HG03442 (cell line): ENCODE measurements around the gene CYSTM1.

Source experiments
- ATAC-seq: cut with Tn5 transposase; IDR thresholded peaks from one replicate; pipeline ENCODE4 v1.9.1; 2021; ENCODE audit warnings: mild to moderate bottlenecking, moderate library complexity; ENCODE audit not compliant: unreplicated experiment

The CYSTM1 gene, protein sequence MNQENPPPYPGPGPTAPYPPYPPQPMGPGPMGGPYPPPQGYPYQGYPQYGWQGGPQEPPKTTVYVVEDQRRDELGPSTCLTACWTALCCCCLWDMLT

DNA sequence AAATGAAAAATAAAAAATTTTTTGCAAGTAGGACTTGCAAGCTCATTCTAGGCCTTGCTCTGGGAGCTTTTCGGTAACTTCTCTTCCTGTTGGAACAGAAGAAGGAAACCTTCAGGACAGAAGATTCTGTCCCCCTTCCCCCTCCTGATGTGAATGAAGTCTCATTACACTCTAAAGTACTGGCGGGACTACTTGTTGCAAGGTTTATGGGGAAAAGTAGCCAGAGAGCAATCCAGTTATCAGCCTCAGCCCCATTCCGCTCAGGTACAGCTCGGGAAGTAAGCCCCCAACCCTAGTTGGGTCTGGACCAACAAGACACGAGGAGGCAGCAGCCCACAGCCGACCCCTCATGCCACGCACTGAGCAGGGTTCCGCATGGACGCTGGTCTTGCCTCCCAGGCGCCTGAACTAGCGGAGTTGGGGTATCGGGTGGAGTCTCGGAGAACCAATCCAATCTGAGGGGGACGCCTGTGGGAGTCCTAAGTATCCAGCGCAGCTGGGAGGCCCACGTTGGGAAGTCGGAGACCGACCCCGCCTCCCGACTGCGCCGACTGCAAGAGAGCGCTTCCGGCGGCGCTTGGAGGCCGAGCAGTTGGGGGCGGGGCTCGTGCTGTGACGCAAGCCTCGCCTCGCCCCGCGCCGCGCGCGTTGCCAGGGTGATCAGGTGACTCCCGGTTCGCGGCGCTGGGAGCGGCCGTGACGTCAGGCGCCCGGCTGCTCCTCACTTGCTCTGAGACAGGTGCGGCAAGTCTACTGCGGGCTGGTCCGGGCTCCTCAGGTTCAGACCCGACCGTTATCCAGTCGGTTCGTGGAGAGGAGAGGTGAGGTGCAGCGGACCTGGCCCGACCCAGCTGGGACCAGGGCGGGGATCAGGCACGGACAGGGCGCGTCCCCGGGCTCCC, at the start of gene CYSTM1:
Gene CYSTM1 (plus strand): TSS at position 724 of the 902 bp plus-strand sequence. CDS start 19,278 bp downstream, outside the sequence.
- ATAC-seq = peak; percentile 92

DNA sequence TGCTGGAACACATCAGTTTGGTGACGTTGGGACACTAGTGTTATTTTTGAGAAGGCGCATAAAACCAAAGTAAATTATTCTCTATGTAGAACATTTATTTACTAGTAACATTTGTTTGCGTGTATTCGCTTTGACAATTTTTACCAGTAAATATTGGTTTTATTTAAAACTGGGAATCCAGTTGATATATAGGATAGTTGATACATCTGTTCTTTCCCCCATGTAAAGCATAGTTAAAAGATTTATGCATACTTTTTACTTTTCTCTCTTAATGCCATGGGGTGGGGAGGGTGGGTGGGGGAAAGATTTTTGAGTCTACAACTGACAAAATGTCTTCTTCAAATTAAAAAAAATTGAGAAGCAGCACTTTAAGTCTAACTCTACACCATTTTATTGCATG, 49.4 kb upstream of the CYSTM1 start, which contains the start of gene IGIP:
Gene IGIP (plus strand): TSS at position 301 of the 400 bp plus-strand sequence. CDS start 2,540 bp downstream, outside the sequence.
- ATAC-seq = no peak

DNA sequence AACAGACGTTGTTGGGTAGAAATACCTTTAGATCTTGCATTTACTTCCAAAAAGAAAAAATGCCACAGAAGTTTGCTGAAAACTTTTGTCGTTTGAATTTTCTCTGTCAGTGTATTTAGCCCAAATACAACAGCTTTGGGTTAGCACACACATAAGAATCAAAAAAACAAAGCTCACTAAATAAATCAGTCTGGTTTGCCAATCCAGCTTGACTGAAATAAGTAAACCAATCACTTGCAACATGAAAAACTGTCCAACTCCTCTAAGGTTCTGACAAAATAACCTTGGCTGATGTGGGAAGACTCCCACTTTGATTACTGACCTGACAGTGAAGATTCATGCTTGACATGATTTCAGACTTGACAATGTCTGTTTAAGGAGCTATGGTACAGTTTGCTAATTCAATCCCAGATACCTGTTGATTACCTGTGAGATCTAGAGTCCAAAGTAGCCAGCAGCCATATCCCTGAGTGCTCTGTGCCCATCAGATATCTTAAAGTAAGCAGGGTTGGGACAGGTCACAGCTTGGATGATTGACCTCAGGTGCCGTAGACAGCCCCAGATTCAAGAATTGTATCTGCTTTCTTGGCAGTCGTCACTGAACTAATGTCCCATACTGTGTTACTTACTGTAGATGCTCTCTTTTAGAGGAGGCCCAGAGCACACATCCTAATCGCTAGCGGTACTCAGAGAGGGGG, 48.5 kb upstream of the CYSTM1 start:
- ATAC-seq = no peak

DNA sequence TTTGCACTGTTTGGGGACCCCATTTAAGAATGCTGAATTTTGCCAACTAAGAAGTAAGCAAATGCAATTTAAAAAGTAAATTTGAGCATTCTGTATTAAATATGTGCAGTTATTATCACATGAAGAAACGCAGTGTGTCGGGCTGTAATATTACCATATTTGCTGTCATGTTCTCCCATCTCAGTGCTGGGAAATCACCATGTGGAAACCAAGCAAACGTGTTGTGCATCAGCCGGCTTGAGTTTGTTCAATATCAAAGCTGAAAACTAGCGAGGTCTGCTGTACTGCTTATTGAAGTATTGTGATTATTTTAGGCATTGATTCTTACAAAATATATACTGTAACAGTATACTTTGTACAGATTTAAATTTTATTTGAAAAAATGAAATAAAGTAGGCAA, 46.6 kb upstream of the CYSTM1 start:
- ATAC-seq = no peak

DNA sequence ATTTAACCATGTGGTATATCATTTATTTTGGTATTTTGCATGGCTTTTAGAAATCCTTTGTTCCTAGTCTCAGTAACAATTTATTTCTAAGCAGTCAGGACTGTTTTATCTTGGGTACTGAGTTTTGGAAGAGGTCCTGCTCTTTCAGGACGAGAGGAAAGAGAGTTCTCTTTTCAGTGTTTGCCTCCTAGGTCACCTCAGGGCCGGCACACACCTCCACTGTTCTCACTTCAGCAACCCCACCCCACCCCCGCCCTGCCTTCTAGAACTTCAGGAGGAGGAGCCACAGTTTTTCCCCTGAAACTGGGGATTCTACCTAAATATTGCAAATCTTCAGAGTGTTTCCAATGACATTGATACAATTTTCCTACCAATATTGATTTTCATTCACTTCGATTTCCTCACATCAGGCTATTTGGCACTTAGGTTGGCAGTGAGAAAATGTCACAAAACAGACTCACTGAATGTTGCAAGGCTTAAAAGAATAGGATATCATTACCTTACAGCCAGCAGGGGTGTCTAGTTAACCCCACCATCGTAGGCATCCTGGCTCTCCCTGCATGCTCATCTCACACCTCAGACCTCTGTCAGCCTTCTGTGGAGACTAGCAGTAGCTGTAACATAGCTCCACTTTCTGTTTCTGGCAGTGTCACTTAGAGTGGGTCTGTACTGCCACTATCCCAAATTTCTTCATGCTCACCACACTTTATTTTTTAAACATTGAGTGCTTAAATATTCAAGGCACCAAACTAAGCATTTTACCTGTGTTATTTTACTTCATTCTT, 43.8 kb upstream of the CYSTM1 start:
- no peak for ATAC-seq

DNA sequence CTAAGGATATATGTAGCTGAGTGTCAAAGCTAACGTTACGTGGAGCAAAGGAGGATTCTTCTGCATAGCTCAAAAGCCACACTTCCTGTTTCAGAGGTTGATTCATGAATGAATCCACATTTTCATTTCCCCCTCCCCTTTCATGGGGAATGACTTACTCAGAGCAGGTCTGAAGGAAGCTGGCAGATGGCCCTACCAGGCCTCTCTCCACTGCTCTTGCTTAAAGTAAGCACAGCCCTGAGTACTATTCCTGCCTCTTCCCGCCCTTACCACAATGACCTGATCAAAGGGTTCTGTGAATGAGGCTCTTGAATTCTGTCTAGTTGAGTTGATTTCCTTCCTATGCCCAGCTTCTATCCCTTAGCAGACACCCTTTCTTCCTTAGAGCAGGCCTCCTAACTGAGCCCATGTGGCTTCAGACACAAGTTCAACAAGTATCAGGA, 43.0 kb upstream of the CYSTM1 start:
- ATAC-seq = no peak

DNA sequence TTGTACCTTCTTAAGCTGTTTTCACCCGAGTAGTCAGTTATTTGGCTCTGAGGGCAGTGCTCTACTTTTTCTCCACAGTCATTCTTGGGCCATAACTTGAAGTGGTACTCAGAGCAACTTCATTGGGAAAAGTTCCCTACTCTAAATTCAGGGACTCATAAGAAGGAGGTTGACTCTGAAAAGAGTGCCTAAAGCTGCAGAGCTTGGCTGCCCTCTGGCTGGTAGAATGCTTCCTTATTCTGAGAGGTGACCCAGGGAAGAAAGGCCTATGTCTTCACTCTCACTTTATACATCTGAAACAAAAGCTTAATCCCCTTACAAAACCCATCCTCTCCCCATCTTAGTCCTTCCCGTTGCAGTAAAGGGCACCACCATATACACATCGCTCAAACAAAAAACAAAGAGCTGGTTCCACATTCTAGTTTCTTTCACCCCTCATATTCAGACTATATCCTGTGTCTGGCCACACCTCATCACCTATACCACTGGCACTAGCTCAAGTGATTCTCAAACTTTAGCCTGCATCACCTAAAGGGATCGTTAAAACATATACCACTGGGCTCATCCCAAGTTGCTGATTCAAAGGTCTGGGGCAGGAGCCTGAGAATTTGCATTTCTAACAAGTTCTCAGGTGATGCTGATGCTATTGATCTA, 41.3 kb upstream of the CYSTM1 start:
- no peak for ATAC-seq

DNA sequence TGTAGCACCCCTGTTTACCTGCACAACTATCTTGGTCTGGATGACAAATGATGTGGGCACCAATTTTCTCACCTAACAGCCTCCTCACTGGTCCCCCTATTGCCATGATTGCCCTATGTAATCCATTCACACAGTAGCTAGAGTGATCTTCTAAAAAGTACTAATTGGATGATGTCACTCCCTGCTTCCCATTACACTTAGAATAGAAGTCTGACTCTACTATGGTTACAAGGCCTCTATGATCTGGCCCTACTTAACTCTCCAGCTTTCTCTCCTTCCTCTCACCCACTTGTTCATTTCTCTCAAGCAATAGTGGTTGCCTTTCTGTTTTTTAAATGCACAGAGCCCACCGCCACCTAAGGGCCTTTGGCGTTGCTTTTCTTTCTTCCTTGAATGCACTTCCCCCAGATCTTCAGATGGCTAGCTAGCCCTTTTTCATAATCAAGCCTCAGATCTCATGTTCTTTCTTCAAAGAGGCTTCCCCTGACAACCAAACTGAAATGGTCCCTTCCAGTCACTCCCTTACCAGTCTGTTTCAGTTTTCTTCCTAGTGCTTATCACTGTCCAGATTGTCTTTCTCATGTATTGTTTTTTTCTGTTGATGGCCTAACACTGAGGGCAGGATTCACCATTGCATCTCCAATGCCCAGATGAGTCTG, 40.6 kb upstream of the CYSTM1 start:
- no peak for ATAC-seq

DNA sequence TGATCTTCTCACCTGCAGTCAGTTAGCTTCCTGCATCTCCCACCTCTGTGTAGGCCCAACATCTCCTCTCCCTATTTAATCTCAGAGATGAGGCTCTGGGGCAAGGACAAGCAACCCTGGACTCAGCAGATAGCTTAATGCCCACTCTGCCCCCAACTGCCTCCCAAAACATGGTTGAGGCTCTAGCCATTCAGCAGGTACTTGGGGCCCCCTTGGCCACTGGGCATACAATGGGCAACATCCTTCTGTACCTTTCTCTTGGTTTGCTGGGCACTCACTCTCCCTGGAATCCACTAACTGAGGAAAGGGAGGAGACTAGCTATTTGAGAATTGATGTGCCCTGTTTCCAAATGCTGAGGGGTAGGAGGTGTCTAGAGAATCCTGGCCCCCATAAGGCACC, 39.9 kb upstream of the CYSTM1 start:
- ATAC-seq = no peak

DNA sequence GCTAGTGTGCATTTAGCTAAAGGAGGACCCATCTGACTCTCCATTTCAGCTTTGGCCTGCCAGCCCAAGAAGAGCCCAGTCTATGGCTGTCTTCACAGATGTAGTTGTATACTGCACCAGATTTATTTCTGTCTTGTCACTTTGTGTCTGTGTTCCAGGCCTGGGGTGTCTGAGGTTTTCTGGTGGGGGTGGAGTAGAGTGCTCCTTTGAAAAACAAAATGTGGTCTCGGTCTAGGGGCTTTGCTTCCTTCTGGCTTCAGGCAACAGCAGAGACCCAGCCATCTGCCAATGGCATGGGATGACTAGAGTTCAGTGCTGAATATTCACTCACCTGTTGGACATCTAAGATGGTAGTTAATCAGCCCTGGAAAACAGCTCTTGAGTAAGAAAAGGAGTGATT, 38.4 kb upstream of the CYSTM1 start:
- ATAC-seq = no peak

DNA sequence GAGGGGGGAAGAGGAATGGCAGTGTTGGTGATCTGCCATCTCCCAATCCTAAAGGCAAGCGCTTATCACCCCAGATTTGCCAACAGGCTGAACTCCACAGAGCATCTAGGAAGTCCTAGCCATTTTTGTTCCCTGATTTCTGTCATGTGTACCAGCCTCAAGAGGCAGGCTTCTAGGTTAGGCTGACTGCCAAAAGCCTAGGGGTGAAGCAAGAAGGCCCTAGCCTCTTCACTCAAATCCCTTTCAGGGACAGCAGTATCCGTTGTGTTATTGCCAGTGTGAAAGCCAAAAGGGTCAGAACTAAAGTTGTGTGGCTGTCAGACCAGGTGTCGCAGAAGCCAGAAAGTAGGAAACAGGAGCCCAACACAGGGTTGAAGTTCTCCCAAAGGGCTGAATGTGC, 34.6 kb upstream of the CYSTM1 start:
- ATAC-seq = no peak

DNA sequence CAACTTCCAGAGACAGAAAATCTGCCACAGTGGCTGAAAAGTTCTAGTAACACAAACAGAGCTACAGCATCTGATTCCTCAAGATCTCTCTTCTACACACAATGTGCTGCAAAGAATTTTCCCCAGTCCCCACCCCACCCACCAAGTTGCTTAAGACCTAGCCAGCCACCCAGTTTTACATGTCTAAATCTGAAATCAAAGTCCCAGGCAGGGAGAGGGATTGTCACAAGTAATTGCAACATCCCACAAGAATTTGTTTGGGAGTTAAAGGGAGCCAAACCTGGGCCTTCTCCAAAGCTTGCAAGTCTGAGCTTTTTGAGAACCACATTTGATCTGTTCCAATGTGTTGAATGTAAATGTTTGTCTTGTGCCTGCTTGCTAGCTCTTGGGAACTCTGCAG, 33.7 kb upstream of the CYSTM1 start:
- no peak for ATAC-seq

DNA sequence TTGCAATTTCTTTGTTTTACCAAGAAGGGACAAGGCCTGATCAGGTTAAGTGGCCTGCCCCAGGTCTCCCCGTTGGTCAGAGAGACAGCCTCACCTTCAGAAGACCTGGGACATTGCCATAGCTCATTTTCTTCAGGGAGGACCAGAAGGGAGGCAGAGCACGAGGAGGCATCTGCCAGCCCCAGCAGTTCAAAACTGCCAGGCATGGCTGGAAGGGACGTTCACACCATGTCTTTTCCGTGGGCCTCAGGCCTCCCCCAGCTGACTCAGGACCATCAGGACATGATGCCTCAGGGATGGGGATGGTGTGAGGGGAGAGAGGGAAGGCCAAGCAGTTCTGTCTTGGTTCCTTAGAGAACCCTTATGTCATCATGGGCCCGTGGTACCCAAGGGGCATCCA, 32.7 kb upstream of the CYSTM1 start:
- no peak for ATAC-seq

DNA sequence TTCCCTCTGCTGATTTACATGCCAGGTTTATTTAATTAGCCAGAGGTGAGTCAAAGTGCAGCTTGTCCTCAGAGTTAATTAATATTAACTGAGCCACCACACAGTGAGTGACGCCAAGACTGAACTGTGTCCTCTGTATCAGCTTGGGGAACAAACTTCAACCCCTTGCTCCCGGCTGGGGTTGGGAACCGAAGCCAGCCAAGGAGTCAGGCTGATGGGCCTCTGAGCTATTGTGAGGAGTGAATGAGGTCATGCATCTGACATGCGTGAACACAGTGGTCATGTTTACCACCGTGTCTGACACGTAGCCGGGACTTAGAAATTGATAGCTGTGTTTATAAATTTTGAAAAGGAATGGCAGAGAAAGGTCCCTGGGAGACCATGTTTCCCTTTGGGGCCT, 32.1 kb upstream of the CYSTM1 start:
- ATAC-seq = no peak

DNA sequence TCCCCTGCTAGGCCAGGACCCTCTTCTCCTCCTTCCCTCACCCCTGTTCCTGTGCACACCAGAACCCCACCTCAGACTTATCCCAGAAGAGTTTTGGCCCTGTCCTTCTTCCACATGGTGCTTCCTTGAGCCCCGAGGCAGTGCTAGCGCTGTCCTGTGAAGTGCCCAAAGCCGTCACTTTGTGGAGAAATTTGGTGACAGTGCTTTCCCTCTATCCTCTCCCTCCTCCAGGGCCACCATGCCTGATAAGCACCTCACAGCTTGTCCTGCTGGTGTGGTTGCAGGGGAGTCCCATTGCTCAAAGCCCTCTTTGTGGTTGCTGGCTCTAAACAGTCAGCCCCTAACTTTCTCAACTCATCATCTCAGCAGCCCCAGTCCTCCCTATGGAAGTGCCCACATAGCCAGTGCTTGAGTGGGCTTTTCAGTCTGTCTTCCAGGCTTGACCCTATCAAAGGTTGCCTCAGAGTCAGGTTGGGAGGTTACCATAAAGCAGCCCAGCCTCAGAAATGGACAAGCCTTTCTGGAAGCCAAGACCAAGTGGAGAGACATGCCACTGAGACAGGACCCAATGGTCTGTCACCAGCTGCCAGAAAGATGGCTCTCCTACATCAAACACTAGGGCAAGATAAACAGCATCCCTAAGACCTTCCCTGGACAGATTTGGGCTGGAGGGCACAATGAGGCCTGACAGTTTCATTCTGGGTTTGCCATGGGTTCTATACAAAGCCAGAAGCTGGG, 31.3 kb upstream of the CYSTM1 start:
- no peak for ATAC-seq

DNA sequence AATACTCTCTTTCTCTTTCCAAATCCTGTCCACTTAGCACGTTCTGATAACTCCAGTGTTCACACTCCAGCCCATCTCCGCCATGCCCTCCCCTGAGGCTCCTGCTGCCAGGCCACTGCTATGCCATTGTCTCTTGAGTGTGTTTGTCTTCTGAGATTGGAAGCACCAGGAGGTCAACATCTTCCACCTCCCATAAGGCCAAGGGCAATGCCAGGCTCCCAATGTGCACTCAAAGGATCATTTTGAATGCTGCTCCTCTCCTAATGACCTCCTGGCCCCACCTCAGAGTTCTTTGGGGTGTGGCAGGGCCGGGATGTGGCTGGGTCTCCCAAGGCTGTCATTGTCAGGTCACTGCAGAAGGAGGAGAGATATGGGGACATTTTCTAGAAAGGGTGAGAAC, 29.7 kb upstream of the CYSTM1 start:
- ATAC-seq = no peak

DNA sequence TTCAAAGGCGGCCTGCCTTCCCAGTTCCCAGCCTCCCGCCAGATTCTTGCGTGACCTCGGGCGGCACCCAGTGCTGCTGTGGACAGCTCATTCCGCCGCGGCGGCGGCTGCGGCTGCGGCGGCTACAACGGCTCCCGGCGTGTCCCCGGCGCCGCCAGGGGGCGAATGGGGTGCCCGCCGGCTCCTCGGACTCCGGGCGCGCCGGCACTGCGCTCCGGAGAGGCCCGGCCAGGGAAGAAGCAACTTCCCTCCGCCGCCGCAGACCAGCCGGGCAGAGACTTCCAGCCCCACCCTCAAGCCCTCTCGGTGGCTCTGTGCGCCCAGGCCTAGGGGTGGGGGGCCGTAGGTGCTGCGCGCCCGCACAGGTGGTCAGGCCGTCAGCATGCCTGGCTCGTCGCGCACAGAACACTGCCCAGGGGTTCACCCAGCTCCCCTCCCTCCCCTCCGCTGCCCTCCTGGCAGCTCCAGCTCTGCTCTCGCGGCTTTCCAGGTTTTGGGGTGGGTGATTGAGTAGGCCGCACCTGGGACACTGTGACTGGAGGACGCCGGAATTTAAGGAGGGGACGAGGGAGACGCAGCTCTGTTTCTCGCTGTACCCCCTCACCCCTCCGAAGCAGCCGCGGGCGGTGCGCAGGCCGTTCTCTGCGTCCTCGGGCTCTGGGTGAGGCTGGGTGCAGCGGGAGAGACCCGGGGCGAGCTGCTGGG, 29.0 kb upstream of the CYSTM1 start:
- ATAC-seq = peak; percentile 52

DNA sequence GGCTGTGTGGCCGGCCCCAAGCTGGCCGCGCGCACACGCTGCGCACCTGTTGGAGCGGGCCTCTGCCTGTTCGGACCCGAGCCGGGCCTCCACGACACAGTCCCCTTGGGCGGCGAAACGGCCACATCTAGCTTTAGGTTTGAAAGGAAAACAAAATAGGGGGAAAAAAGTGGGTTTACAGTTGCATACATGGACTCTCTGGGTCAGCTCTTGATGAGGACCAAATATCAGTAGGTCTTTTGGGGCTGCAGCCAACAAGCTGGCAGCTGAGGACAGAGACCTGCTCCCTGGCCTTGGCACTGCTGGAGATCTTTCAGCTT, 28.5 kb upstream of the CYSTM1 start:
- no peak for ATAC-seq

DNA sequence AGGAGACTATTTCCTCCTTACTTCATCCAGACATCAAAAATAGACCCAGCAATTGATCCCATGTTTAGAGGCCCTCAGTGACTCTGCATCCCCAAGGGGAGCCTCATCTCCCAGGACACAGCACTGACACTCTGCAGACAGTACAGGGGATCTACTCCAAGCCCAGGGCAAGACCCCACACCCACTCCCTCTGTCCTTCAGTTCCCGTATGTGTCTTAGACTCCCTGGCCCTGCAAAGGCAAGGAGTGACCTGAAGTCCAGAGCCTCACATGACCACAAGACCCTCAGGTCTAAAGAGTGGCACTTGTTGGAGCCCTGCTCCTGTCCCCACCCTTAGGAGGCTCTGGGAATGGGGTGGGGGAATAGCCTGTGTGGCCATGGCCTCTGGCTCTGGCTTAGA, 27.5 kb upstream of the CYSTM1 start:
- ATAC-seq = no peak
